Fibroblast of upper back skin (primary cell): Measurements from ENCODE around the gene ADGRL2.

ENCODE experiments used
- DNase-seq: peaks from one replicate; pipeline ENCODE4 v3.0.0-alpha.2; 2013

ADGRL2 gene

GRCh38 chr1:81808760-81809159 is 8.0 kb downstream of the ADGRL2 start:
- DNase-seq: no peak

GRCh38 chr1:81809808-81810207 is 9.1 kb downstream of the ADGRL2 start:
- no peak for DNase-seq

- no peak for DNase-seq
Observed at GRCh38 chr1:81811757-81812371, 11.1 kb downstream of the ADGRL2 start.

GRCh38 chr1:81812712-81813111 is 12.0 kb downstream of the ADGRL2 start:
- DNase-seq: peak; percentile 50

GRCh38 chr1:81813691-81814090 is 13.0 kb downstream of the ADGRL2 start:
- no peak for DNase-seq

GRCh38 chr1:81819613-81820012 is 18.9 kb downstream of the ADGRL2 start:
- no peak for DNase-seq

- DNase-seq: no peak
Observed at GRCh38 chr1:81820765-81821164, 20.0 kb downstream of the ADGRL2 start.

- DNase-seq: no peak
Observed at GRCh38 chr1:81823082-81823481, 22.3 kb downstream of the ADGRL2 start.

GRCh38 chr1:81824759-81825158 is 24.0 kb downstream of the ADGRL2 start:
- DNase-seq: no peak

GRCh38 chr1:81827942-81828341 is 27.2 kb downstream of the ADGRL2 start:
- no peak for DNase-seq

GRCh38 chr1:81832573-81832972 is 31.8 kb downstream of the ADGRL2 start:
- peak; percentile 90 for DNase-seq

GRCh38 chr1:81833722-81834121 is 33.0 kb downstream of the ADGRL2 start:
- DNase-seq: peak; percentile 51

- DNase-seq: peak; percentile 42
Observed at GRCh38 chr1:81834268-81834667, 33.5 kb downstream of the ADGRL2 start.

- DNase-seq: peak; percentile 68
Observed at GRCh38 chr1:81834921-81835698, 34.4 kb downstream of the ADGRL2 start.

GRCh38 chr1:81836007-81836626 is 35.4 kb downstream of the ADGRL2 start:
- no peak for DNase-seq

GRCh38 chr1:81838600-81839218 is 38.0 kb downstream of the ADGRL2 start:
- DNase-seq: no peak

GRCh38 chr1:81840805-81841204 is 40.1 kb downstream of the ADGRL2 start:
- DNase-seq: no peak

- no peak for DNase-seq
Observed at GRCh38 chr1:81841795-81842194, 41.1 kb downstream of the ADGRL2 start.

GRCh38 chr1:81844477-81844876 is 43.7 kb downstream of the ADGRL2 start:
- DNase-seq: no peak

- no peak for DNase-seq
Observed at GRCh38 chr1:81846630-81847029, 45.9 kb downstream of the ADGRL2 start.

- no peak for DNase-seq
Observed at GRCh38 chr1:81847063-81847462, 46.3 kb downstream of the ADGRL2 start.

GRCh38 chr1:81848880-81849682 is 48.3 kb downstream of the ADGRL2 start:
- no peak for DNase-seq

- no peak for DNase-seq
Observed at GRCh38 chr1:81850031-81850430, 49.3 kb downstream of the ADGRL2 start.
